Heart left ventricle (tissue), 13 donors: ENCODE results near the gene SMG1.
"Not testable (repeated sequence)": the region's sequence is repeated elsewhere in the genome, so short reads cannot be mapped to it uniquely, and the experiment has no call there.

ENCODE experiments used
- CTCF ChIP-seq, 12 donors: fragments of 200-600 bp; sonication (generic) in 4 of 12; IDR thresholded peaks; one replicate each; pipeline versions ENCODE4 v1.5.0 to v1.8.0; 2018 to 2022; ENCODE audit warnings: antibody characterized with exemption in 12 of 12, mild to moderate bottlenecking in 5 of 12
- POLR2A ChIP-seq, 2 donors: fragments of 450-650 bp; IDR thresholded peaks; one replicate each; pipeline ENCODE4 v1.6.1; 2017; ENCODE audit warnings: antibody characterized with exemption in 2 of 2, mild to moderate bottlenecking in 2 of 2, moderate library complexity in 2 of 2
- donor health status: ischemic (EF 13 %, LVEDD 7.1; RV severe dilation, severe dysfunction).
- donor health status: DM: no; HTN: yes; CAD: no.
- donor health status: DM: no; HTN: no; CAD: no.
- donor health status: ischemic (EF 25% LVEDD 6.9; RV normal size, moderate dysfunction).
- donor health status: ischemic (EF 25% LVEDD 5.7; RV mildly dilated, moderate dysfunction).
- donor health status: ischemic (EF 35%, LVEDD 5.7; RV mildly dilated, moderate dysfunction).
- donor health status: nonischemic (EF 11% LVEDD 7.7; RV severe dilation, severe dysfunction).
- donor health status: DM: yes; HTN: yes; CAD: no.
- donor health status: PGD.
- donor health status: ischemic (EF 29% LVEDD 5.4; RV normal size, mild dysfunction).
- donor health status: nonischemic (EF 23%, LVEDD 6.1; RV moderate dilation, normal function).

- TF ChIP-seq CTCF, POLR2A (IDR thresholded peaks at IDR 0.05): not testable (repeated sequence)
Observed at GRCh38 chr16:18884456-18884855, 41.8 kb downstream of the SMG1 start.
